ENCODE data around the gene CARS1.

CARS1 gene

DNA sequence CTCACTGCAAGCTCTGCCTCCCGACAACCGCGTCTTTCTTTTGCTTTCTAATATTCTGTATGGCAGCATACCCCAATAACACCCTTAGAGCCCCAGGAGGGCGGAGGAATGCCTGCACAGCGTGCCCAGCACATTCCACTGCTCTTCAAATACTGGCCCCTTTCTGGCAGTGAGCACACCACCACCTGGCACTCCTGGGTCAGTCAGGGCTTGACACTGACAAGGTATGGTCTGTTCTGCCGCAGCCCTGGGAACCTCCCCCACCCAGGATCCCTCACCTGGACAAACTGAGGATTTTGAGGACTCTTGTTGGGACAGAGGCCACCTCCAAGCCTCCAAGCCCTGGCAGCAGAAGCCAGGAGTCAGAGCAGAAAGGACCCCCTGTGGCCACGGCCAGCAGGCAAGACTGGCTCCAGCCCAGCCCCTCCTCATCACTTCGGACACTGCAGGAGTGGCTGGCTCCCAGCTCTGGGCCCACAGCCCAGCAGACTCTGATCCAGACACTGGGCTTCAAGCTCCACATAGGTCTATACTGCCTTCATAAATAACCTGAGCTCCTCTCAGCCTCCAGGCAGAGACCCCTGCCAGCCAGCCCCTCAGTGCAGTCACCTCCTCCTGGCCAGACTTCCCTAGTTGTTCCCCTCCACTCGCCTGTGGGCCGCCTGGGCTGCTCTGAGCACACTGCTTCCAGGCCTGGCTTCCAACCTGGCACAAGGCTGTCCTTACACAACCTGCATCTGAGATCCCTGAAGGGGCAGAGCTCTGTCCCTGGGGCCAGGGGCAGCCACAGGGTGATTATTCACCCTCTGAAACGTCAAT lies 14.5 kb downstream of the CARS1 start:
- no peak for DNase-seq
- no peak overlapping the region for H3K4me2 ChIP-seq (ENCODE audit: low read depth, low read length)
- no peaks in the 10 kb centered on the region for H3K9me2 ChIP-seq (replicated peaks; ENCODE audit: insufficient read depth, low read length)
- H3K36me3 ChIP-seq (replicated peaks; ENCODE audit: insufficient read depth, low read length) = peaks cover 2% of the 10 kb centered on the region
- no peak overlapping the region for H3K4me3 ChIP-seq (ENCODE audit: low read length)
- H3K4me1 ChIP-seq (ENCODE audit: low read length) = no peaks in the 10 kb centered on the region
- 0 out of 2 replicates have a peak, but pooled peaks cover 2% of the 10 kb centered on the region for H3F3A ChIP-seq (ENCODE audit: insufficient read depth, low read length)
- no peak for TF ChIP-seq EZH2 (optimal IDR thresholded peaks at IDR 0.05; ENCODE audit: low read depth, low read length)
- TF ChIP-seq, protein P1, sequence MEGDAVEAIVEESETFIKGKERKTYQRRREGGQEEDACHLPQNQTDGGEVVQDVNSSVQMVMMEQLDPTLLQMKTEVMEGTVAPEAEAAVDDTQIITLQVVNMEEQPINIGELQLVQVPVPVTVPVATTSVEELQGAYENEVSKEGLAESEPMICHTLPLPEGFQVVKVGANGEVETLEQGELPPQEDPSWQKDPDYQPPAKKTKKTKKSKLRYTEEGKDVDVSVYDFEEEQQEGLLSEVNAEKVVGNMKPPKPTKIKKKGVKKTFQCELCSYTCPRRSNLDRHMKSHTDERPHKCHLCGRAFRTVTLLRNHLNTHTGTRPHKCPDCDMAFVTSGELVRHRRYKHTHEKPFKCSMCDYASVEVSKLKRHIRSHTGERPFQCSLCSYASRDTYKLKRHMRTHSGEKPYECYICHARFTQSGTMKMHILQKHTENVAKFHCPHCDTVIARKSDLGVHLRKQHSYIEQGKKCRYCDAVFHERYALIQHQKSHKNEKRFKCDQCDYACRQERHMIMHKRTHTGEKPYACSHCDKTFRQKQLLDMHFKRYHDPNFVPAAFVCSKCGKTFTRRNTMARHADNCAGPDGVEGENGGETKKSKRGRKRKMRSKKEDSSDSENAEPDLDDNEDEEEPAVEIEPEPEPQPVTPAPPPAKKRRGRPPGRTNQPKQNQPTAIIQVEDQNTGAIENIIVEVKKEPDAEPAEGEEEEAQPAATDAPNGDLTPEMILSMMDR (IDR thresholded peaks at IDR 0.05; ENCODE audit: low read length) = no peak
- no peaks in the 10 kb centered on the region for H4K20me1 ChIP-seq (ENCODE audit: insufficient read depth, low read length)
- no peak overlapping the region for H2AFZ ChIP-seq (ENCODE audit: low read length)
- H3K79me2 ChIP-seq (ENCODE audit: low read length) = peaks cover 70% of the 10 kb centered on the region
- no peak overlapping the region for H3K27ac ChIP-seq (ENCODE audit: low read length)
- H3K9ac ChIP-seq (ENCODE audit: low read length) = no peak overlapping the region
- H3K27me3 ChIP-seq (replicated peaks; ENCODE audit: insufficient read depth, low read length) = no peaks in the 10 kb centered on the region
- no peaks in the 10 kb centered on the region for H3K9me3 ChIP-seq (replicated peaks; ENCODE audit: insufficient read depth, low read length)

DNA sequence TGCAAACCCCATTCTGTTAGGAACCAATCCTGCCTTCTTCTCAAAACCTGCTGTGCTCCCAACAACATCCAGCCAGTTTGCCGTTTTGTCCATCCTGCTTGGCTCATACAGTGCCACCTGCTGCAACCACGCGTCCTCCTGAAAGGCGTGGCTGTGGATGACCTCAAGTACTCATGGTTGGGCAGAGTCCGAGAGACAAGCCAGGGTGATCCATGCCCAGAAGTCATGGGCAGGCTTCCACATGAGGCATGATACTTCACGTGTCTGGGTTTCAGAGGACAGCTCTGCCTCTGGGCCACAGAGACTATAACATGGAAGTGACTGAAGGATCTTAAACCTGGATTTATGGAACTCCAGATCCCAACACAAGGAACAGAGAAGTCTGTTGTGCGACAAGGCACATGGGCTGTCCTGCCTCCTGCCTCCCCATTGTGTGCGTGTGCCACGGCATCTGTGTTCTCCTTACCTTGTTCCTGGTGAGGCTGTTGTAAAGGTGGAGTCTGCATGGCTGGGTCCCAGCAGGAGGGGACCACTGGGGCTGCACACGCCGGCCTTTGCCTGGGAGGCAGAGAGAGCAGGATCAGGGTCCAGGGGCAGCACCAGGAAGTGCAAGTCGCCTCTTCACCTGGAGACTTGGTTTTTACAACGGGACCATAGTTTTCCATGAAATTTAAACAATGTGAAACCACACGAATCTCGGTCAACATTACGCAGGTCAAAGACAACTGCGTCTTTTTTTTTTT lies 15.4 kb downstream of the CARS1 start:
- TF ChIP-seq, protein P1 (IDR thresholded peaks at IDR 0.05; ENCODE audit: low read length) = no peak
- no peak for TF ChIP-seq EZH2 (optimal IDR thresholded peaks at IDR 0.05; ENCODE audit: low read depth, low read length)
- TF ChIP-seq EZH2phosphoT487 (IDR thresholded peaks at IDR 0.05; ENCODE audit: low read length) = no peak
- Histone ChIP-seq H3K4me1 (ENCODE audit: low read length) (peaks cover 4% of the 10 kb centered on the region), H3K4me3 (ENCODE audit: low read length) (no peak overlapping the region), H3K9me3 (replicated peaks; ENCODE audit: insufficient read depth, low read length) (no peaks in the 10 kb centered on the region), H3K27ac (ENCODE audit: low read length) (no peak overlapping the region), H3K36me3 (replicated peaks; ENCODE audit: insufficient read depth, low read length) (peaks cover 4% of the 10 kb centered on the region), H3K9ac (ENCODE audit: low read length) (no peak overlapping the region), H4K20me1 (ENCODE audit: insufficient read depth, low read length) (no peaks in the 10 kb centered on the region), H3K27me3 (replicated peaks; ENCODE audit: insufficient read depth, low read length) (no peaks in the 10 kb centered on the region), H3F3A (ENCODE audit: insufficient read depth, low read length) (0 out of 2 replicates have a peak, but pooled peaks cover 2% of the 10 kb centered on the region), H2AFZ (ENCODE audit: low read length) (no peak overlapping the region), H3K4me2 (ENCODE audit: low read depth, low read length) (no peak overlapping the region), H3K79me2 (ENCODE audit: low read length) (peaks cover 64% of the 10 kb centered on the region), H3K9me2 (replicated peaks; ENCODE audit: insufficient read depth, low read length) (no peaks in the 10 kb centered on the region)
- DNase-seq = no peak

DNA sequence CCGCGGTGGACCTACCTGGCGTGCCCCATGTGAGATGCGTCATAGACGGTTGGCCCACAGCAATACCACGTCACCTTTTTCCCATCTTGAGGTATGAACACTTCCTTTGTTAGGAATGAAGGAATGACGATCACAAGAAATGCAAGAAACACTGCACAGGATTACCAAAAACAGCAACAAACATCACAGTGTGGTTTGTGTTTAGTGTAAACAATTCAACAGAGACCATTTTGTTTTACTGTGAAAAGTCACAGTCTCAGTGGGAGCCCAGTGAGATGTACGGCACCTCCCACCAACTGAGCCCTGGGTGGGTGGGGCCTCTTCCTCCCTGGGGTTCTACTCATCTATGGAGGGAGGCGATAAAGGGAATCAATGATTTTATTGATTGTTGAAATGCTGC lies 16.3 kb downstream of the CARS1 start:
- Histone ChIP-seq H3K9me3 (replicated peaks; ENCODE audit: insufficient read depth, low read length) (no peaks in the 10 kb centered on the region), H4K20me1 (ENCODE audit: insufficient read depth, low read length) (no peaks in the 10 kb centered on the region), H3K79me2 (ENCODE audit: low read length) (peaks cover 60% of the 10 kb centered on the region), H3K4me2 (ENCODE audit: low read depth, low read length) (no peak overlapping the region), H3K36me3 (replicated peaks; ENCODE audit: insufficient read depth, low read length) (peaks cover 4% of the 10 kb centered on the region), H3K4me1 (ENCODE audit: low read length) (peaks cover 7% of the 10 kb centered on the region), H3F3A (ENCODE audit: insufficient read depth, low read length) (0 out of 2 replicates have a peak, but pooled peaks cover 2% of the 10 kb centered on the region), H3K4me3 (ENCODE audit: low read length) (no peak overlapping the region), H3K9ac (ENCODE audit: low read length) (no peak overlapping the region), H3K27ac (ENCODE audit: low read length) (no peak overlapping the region), H3K9me2 (replicated peaks; ENCODE audit: insufficient read depth, low read length) (no peaks in the 10 kb centered on the region), H2AFZ (ENCODE audit: low read length) (no peak overlapping the region), H3K27me3 (replicated peaks; ENCODE audit: insufficient read depth, low read length) (no peaks in the 10 kb centered on the region)
- DNase-seq = no peak
- TF ChIP-seq, protein P1 (IDR thresholded peaks at IDR 0.05; ENCODE audit: low read length) = no peak
- TF ChIP-seq EZH2 (optimal IDR thresholded peaks at IDR 0.05; ENCODE audit: low read depth, low read length) (no peak), EZH2phosphoT487 (IDR thresholded peaks at IDR 0.05; ENCODE audit: low read length) (no peak)
